ENCODE results near the gene ASB8.
A peak's percentile ranks its signal among the peaks of the same experiment; 100 is the strongest.
"Not testable (repeated sequence)": the region's sequence is repeated elsewhere in the genome, so short reads cannot be mapped to it uniquely, and the experiment has no call there.

The ASB8 gene

GRCh38 chr12:48183091-48183875 lies 26.0 kb upstream of the ASB8 start, which contains the start of gene CCDC184:
CCDC184 (plus strand) TSS chr12:48183644; CDS start chr12:48184123, 479 bp downstream.
- peak in 57 of 58 donors; percentile 41 to 88 (median 73) for DNase-seq

DNA sequence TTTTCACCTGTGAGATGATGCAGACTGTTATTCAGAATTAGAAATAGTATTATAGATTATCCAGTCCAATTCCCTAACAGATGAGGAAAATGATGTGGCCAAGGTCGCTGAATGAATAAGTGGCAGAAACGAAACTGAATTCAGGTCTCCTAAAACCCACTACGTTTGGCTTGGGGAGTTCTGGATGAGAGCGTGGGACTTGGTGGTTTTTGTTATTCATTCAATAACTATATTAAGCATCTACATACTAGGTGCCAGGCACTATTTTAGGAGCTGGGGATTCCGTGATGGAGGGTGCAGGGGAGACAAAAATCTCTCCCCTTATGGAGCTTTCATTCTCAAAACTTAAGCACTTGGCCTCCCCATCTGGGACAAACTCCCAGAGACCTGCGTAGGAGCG lies 25.3 kb upstream of the ASB8 start:
- DNase-seq: no peak

DNA sequence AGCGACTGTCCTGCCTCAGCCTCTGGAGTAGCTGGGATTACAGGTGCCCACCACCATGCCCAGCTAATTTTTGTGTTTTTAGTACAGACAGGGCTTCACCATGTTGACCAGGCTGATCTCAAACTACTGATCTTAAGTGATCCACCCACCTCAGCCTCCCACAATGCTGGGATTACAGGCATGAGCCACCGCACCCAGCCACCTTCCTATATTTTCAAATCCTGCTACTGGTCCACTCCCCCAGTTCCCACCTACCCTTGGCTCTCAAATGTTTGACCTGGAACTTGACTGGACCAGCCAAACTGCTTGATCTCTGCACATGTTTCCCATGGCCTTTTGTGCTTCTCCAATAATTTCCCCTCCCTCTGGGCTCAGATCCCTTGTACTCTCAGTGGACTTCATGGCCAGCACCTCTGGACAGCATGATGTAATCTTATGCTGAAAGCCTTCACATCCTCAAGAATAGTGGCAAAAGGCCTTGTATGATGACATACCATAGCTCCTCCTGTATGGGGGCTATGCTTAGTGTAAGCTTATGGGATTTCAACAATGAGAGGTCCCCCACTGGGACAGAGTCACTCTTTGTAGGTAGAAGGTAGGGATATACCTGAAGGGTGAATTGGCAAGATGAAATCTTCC lies 23.7 kb upstream of the ASB8 start:
- no peak for DNase-seq

GRCh38 chr12:48180424-48180823 lies 23.1 kb upstream of the ASB8 start:
- DNase-seq: no peak

GRCh38 chr12:48179466-48179865 lies 22.2 kb upstream of the ASB8 start:
- DNase-seq: peak in 4 of 58 donors; percentile 9 to 61 (median 35)

DNA sequence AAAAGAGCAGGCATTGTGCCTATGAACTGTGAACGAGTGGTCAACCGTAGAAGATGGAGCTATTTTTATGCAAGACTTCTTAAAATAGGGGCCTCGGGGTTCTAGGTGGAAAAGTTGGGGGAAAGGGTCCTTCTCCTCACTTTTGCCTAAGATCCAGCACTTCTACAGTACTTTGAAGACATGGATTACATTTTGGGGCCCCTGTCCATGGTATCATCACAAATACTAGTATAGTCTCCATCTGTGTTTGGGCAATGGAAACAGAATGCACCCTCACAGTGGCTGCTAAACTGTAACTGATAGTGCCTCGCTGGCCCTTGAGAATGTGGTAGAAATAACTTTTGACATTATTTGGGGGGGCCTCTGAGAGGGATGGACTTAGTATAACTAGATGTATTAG lies 20.7 kb upstream of the ASB8 start:
- DNase-seq: no peak

DNA sequence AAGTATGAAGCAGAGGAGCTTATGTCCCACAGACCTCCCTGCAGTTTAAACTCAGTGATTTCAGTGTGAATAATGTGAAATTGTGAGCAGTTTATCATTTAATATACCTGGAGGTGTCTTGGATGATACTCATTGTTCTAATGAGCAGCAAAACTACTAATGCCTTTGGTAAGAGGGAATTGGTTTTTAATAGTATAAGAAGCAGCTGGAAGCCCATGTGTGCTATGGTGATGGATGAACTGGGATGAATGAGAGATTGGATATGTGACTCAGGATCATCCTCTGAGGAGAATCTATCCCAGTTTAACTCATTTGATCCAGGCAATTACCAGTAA lies 19.1 kb upstream of the ASB8 start:
- DNase-seq: no peak

GRCh38 chr12:48175613-48176416 lies 18.5 kb upstream of the ASB8 start:
- no peak for DNase-seq

- no peak for DNase-seq
Observed at GRCh38 chr12:48169011-48169410, 11.7 kb upstream of the ASB8 start.

GRCh38 chr12:48165089-48165981 lies 8.0 kb upstream of the ASB8 start:
- peak in 2 of 58 donors; percentile 6 to 24 for DNase-seq

DNA sequence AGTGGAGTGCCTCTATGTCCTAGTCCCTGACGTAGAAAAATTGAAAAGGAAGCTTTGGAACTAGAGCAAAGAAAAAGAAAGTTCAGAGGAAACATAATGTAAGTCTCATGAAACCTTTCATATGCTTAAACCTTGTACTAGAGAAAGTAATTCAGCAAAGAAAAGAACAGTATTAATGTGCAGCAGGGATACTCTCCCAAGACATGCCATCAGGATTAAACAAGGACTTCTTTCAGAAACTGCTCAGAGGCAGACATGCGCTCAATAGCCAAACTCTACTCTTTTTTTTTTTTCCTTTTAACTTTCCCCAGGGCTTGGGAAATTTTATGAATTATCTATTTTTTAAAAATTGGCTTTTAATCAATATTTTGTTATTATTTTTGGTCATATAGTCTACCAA lies 7.1 kb upstream of the ASB8 start:
- no peak for DNase-seq

GRCh38 chr12:48163150-48163747 lies 5.9 kb upstream of the ASB8 start:
- no peak for DNase-seq

DNA sequence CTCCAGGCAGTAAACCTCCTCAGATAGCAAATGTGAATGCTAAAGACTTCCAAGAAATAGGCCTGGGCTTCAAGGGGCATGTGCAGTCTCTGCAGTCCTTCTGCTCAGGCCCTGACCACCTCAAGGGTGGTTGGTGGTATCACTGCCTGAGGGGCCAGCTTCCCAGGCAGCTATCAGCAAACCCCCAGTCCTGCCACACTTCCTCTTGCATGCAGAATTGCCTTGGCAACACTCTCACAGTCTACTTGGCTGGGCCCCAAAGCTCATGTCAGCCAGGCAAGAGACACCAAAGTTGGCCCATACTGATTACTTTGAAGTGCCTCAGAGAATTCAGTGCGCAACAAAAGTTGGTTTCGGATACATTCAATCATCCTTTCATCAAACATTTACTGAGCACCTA lies 3.5 kb upstream of the ASB8 start:
- peak in 37 of 58 donors; percentile 8 to 63 (median 29) for DNase-seq

DNA sequence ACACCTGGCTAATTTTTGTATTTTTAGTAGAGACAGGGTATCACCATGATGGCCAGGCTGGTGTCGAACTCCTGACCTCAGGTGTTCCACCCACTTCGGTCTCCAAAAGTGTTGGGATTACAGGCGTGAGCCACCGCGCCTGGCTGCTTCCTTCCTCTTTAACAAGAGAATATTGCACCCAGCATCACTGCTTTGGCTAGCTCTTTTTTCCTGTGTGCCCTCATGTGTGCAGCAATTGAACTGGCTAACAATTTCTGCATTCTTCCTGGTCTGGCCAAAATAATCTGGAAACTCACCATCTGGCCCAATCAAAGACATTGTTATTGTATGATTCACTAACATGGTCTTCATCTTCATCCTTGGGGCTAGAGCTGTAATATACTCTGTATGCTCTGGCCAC lies 2.7 kb upstream of the ASB8 start:
- no peak for DNase-seq

DNA sequence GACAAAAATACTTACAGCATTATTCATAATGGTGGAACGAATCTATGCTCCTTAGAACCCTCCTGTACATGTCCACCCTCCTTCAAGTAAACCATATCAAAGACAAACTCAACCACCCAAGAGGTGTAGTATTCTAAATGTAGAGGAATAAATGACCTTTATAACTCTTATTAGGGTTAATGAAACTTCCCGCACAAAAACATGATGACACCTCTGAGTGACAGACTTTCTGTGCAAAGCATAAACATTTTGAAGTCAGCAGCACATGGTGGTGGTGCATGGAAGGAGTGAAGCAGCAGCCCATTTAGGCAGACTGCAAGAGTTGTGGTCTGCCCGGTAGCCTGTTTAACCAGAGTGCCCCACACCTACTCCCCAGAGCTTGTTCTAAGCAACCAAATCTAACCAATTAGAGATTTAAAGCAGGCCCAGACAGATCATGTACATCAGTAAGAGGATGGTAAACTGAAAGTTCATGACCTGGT lies 615 bp upstream of the ASB8 start:
- no peak for DNase-seq

- no peak for DNase-seq
Observed at GRCh38 chr12:48156652-48157017, 680 bp downstream of the ASB8 start.

GRCh38 chr12:48155786-48156185 lies 1.5 kb downstream of the ASB8 start:
- DNase-seq: not testable (repeated sequence)

GRCh38 chr12:48151103-48151771 lies 6.1 kb downstream of the ASB8 start:
- no peak for DNase-seq

GRCh38 chr12:48145981-48146380 lies 11.3 kb downstream of the ASB8 start:
- DNase-seq: no peak

- DNase-seq: no peak
Observed at GRCh38 chr12:48143898-48144297, 13.4 kb downstream of the ASB8 start.

Measured in anterior cingulate cortex (tissue), 58 donors.